WI38 (cell line): ENCODE data around the gene CACNA2D2.

Experiments
- H3K4me3 ChIP-seq: 2 replicates; pipeline ENCODE4 v1.5.1; 2011; ENCODE audit warnings: low read depth, mild to moderate bottlenecking, control low read depth, low read length
- CTCF ChIP-seq: IDR thresholded peaks from 2 replicates; pipeline ENCODE4 v1.5.1; 2012; ENCODE audit warnings: low read depth, mild to moderate bottlenecking, control low read depth, low read length

CACNA2D2 gene

DNA sequence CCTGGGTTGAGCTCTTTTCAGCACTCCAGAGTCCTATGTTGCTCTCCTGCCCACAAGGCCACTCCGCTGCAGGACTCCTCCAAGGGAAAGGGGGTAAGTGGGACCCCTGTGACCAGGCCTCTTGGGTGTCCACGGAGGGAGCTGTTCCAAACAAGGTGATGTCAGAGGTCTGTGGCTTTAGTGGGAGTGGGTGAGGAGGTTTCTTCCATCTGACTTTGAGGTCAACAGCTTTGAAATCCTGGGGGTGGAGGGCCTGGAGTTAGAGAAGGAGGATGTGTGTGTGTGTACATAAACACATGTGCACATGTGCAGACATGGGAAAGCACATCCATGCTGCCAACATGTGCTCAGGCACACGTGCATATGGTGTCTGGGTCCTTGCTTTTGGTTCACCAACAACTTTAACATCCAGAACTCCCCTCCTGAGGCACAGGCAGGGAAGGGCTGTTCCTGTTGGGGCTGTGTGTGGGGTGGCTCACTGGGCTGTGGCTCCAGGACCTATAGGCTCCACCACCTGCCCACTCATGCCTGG lies 92.8 kb downstream of the CACNA2D2 start:
- no peak overlapping the region for H3K4me3 ChIP-seq
- TF ChIP-seq CTCF: no peak

DNA sequence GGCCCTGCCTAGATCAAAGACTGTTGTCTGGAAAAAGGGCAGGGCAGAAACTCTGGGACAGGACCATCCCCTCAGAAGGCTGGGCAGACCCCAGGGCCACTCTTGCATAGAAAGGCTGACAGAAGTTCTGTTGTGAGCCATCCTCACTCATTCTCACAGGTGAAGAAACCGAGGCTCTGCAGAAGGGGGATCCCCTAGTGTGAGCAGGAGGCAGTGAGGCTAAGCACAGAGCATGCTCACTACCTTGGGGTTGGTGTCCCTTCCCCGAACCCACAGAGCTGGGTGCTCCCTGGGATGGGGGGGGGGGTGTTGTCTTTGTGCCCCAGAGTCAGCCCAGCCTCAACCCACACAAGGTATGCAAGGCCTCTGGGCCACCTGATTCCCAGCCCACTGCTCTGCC lies 93.2 kb downstream of the CACNA2D2 start:
- no peak overlapping the region for H3K4me3 ChIP-seq
- TF ChIP-seq CTCF: no peak

GRCh38 chr3:50408443-50408944 lies 94.9 kb downstream of the CACNA2D2 start:
- TF ChIP-seq CTCF: no peak
- H3K4me3 ChIP-seq: no peak overlapping the region

DNA sequence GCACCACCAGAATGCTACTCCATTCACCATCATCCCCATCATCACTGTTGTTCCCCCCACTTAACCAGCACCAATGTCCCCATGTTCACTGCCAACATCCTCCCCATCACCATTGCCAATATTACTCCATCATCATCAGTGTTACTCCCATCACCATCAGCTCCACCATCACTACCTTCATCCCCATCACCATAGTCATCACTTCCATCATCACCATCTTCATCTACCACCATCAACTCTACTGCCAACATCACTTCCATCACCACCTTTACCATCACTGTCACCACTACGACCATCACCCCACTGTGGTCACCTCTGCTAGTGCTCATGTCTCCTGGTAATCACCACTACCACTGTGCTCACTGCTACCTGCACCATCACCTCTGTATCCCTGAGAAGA lies 96.9 kb downstream of the CACNA2D2 start:
- no peak for TF ChIP-seq CTCF
- no peak overlapping the region for H3K4me3 ChIP-seq

GRCh38 chr3:50405249-50405648 lies 98.2 kb downstream of the CACNA2D2 start:
- no peak for TF ChIP-seq CTCF
- no peak overlapping the region for H3K4me3 ChIP-seq

GRCh38 chr3:50401978-50402595 lies 101.3 kb downstream of the CACNA2D2 start:
- no peak overlapping the region for H3K4me3 ChIP-seq
- no peak for TF ChIP-seq CTCF

DNA sequence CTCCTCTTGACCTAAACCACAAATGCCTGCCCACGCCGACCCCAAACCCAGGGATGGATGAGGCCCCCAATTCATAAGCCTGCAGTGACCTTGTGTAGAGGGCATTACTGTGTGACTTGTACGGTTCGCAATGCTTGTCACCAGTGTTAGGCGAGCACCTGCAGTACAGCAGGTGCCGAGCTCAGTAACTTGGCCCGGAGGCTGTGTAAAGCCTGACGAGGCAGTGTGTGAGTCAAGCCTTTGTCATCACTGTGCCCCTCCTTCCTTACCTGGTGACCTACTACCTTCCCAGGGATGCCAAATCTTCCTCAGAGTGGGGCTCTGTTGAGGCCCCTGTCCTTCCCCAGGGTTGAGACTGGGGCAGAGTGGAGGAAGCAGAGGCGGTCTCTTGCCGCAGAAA lies 106.9 kb downstream of the CACNA2D2 start:
- H3K4me3 ChIP-seq: no peak overlapping the region
- no peak for TF ChIP-seq CTCF
